HG02840 (cell line): ENCODE results near the gene GPC1.

ENCODE experiments used
- ATAC-seq: cut with Tn5 transposase; IDR thresholded peaks from one replicate; pipeline ENCODE4 v1.9.1; 2021; ENCODE audit warnings: mild to moderate bottlenecking, moderate library complexity, moderate number of reproducible peaks; ENCODE audit not compliant: unreplicated experiment, low FRiP score

GPC1 gene

DNA sequence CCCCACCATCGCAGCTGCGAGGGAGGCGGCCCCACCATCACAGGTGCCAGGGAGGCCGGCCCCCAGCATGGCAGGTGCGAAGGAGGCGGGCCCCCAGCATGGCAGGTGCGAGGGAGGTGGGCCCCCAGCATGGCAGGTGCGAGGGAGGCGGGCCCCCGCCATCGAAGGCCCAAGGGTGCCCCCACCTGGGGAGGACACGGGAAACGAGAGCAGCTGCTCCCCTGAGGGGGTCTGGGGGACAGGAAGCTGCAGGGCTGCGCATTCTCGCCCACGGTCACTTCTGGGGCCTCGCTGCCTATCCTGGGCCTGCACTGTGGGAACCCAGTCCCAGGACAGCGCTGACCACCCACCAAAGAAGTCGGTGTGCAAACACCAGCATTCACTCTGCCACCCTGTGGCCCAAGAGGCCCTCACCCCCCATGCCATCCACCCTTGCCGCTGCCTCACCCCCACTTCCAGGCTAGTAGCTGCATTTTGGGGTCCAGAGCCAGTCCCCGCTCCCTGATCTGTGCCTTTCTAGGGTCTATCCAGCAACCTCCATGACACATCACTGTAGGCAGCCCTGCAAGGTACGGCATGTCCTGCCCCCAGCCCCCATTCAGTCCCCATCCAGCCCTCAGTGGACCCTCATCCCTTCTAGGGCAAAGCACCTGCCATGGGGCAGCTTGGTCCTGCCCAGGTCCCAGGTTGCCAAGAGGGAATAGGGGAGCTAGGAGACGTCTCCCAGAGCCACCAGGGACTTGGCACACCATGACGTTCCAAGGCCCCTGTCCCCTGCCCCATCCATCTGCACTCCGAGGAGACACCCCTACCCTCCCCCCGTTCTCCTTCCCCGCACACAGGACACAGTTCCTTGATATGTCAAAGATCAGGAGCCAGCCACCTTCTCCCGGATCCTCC is 24.0 kb upstream of the GPC1 start:
- ATAC-seq = no peak

DNA sequence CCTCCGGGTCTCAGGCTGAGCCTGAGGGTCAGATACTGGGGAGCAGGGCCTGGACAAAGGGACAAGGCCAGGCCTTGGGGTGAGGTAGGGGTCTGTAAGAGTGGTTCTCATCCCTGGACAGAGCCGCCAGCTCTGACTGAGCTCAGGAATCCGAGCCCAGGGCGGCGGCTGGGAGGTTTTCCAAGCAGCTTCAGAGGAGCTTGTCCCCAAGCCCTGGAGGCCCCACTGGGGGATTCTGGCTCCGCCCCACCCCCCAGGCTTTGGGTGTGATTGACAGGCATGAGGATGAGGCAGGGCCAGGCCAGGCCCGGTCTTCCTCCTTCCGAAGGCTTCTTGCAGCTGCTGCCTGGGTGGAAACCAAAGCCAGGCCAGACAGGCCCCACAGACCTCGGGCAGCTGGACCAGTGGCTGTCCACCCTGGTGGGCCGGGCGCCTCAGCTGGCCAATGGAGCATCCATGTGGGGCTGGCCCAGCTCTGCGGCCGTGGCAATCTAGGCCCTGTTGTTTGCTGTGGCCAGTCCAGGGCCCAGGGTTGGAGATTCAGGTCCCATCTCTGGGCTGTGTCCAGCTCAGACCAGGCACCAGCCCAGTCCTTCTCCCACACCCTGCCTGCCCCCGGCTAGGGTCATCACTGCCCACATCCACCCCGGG is 23.1 kb upstream of the GPC1 start:
- no peak for ATAC-seq

DNA sequence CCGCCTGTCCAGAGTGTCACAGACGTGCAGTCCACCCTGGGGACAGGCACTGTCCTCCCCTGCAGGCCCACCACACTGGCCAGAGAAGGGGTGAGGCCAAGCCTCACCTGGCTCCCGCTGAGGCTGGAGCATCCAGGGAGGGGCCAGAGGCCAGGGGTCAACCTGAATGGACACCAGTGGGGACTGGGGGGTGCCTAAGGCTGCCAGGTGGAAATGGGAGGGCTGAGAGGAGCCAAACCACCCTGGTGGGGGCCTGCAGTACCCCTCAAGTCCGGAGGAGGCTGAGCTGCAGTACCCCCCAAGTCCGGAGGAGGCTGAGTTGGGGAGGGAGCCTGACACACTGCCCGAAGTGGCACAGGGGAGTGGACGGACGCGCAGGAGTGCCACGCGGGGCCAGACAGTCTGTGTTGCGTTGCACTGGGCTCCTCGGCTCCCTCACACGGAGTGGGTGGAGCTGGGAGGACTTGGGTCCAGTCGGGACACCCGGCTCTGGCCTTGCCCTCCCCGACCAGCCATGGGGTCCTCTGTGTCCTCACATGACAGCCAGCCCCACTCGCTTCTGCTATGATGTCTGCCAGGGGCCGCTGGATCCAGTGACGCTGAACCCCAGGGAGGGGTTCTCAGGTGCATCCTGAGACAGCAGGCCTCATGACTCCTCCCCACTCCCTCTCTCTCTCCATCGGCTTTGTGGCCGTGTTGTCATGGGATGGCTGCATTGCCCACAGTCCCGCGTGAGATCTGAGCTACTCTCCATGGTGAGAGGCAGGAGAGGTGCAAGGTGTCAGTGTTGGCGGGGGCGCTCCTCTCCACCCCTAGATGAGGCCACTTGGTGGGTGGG is 22.3 kb upstream of the GPC1 start:
- no peak for ATAC-seq

DNA sequence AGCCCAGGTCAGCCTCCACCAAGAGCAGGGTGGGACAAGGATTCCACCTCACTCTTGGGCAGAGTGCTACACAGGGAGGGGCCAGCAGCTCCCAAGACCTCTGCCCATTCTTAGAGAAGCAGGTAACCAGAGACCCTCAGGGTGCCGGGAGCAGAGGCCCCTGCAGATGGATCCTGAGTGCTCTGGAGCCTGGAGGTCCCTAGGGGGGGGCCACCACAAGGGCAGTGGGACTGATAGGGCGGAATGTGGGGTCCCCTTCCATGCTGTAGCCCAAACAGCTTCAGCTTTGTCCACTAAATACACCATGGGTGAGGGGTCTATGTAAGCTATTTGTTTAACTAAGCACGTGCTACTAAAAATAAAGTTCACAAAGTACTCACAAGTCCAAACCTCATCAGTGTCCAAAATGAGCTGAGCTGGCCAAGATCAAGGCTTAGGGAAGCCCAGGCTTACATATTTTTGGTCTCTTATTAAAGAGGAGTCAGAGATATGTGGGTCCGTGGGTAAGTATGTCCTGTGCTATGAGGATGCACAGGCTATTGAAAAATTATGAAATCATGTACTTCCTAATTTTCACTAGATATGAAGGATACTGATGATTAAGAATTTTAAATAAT is 21.5 kb upstream of the GPC1 start:
- no peak for ATAC-seq

DNA sequence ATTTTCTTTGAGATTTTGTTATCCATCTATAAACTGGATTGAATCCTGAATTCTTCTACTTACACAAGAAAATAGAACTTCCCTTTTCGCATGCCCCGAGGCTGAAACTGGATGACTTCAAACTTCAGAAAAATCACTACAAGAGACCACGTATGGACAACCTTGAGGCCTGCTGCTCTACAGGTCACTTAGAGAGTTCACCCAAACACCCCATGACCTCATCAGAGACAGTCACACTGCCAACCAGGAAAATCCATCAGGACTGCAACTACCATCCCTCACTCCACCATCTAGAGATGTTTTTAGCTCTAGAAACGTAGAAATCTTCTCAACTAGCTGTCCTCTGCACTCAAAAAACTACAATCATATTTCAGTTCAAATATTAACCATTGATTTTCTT is 18.6 kb upstream of the GPC1 start:
- no peak for ATAC-seq

DNA sequence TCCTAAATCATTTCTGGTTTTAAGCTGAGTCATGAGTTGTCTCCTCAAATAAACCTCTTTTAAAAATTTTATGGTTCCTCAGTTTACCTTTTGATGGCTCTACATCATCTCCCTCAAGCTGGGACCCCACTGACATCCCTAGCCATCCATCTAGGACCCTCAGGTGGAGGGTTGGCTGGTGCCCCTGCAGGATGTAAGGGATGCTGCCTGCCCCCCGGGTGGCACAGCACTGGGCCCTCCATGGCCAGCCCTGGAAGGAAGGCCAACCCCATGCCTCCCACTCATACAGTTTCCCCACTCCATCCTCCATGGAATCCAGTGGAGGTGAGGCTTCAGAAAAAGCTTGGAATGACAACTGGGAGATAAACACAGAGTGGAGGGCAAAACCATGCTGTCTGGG is 17.2 kb upstream of the GPC1 start:
- no peak for ATAC-seq

DNA sequence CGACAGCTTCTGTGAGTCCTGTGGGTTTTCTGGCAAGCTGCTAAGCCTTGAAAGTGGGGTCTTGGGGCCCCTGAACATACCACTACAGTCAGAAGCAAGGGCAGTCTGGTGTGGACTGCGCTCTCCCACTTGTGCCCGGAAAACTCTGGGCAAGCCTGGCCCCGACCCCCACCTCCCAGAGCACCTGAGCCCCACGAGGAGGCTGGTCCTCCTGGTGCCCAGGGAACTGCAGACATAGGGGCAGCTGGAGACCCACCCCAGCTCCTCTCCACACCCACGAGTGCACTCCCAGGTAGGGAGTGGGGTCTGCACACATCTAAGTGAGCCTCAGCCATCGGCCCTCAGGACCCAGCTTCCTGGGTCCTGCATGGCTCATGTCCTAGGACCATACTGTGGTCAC is 16.2 kb upstream of the GPC1 start:
- ATAC-seq = no peak

DNA sequence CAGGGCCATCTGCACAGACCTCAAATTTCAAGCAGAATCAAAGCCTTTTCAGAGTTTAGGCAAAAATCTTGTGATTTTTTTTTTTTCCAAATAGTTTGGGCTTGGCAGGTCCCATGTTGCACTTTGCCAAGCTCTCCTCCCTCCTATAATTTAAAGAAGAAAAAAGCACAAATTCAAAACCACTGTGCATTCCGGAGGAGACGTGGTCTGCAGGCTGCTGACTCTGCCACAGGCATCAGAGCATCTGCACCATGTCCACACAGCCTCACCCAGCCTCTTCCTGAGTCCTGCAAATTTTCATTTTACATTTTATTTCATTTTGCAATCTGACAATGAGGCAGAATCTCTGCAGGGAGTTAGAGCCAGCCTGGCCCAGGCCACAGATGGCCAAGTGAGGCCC is 15.7 kb upstream of the GPC1 start:
- no peak for ATAC-seq

DNA sequence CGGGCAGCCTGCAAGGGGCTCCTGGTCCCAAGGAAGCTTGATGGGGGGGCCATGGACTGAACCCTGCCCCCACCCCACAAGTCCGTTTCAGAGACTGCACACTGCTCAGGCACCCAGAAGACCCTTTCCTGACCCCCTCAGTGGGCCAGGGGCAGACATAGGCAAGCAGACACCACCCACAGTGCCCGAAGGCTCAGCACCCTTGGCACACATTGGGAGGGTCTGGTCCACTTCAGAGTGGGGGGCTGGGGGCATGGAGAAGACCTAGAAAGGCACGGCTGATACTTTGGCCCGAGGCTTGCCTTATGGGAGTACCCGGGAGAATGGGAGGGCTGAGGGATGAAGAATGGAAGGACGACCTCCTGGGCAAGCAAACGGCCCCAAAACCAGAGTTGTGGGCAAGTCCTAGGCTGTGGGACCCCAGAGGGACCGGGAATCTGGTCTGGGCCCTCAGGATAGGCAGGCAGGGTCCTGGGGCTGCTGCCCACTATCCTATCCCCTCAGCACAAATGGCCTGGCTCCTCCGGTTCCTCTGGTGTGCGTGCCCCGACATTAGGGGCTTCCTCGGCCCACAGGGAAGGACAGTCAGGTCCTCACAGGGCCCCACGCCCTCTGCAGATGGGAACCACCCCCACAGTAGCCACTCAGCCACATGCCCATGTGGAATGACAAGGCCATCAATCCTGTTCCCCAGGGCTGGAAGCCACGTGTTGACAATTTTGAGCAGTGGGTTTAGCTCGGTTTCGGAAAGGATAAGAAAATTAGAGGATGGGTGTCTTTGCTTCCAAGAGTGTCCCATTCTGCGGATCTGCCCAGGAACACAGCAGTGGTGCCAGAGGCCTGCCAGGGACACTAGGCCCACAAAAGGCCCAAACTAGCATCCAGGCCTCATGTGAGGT is 15.0 kb upstream of the GPC1 start:
- ATAC-seq = no peak

DNA sequence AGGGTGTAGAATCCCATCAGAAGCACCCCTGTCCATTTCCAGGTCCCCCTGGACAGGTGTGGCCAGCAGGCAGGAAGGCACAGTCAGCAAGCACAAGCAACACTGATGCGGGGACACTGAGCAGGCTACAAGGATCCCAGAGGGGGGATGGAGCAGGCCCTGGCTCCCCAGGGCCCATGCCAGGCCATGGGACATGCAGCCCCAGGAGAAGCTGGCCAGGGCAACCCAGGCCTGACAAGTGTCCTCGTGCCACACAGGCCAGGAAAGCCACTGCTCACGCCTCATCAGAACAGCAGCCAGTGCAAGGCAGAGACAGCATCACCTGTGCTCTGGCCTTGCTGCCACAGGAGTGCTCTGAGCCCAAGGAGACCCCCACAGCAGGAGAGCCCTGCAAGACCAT is 14.1 kb upstream of the GPC1 start:
- no peak for ATAC-seq

DNA sequence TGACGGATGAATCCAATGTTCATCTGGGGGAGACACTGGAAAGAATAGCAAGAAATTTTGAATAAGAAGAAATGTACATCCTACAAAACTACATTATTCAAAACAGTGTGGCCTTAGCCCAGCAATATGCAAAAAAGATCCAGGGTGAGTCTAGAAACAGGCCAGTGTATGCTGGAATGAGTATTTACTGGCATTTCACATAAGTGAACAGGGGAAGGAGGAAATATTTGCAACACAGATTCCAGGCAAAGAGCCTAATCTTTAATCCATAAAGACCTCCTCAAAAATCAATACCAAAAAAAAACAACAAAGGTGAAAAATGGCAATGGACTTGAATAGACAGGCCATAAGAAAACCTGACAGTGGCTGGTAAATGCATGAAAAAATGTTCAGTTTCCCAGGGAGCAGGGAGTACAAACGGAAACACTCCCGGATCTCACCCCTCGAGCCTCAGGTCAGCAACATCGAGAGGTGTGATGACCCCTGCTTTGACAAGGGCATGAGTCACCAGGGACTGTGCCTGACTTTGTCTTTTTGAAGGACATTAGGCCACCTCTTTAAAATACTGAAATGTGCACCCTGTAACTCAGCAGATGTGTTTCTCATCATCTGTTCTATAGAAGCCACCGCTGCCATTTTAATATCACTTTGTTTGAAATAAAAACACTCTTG is 12.7 kb upstream of the GPC1 start:
- no peak for ATAC-seq

DNA sequence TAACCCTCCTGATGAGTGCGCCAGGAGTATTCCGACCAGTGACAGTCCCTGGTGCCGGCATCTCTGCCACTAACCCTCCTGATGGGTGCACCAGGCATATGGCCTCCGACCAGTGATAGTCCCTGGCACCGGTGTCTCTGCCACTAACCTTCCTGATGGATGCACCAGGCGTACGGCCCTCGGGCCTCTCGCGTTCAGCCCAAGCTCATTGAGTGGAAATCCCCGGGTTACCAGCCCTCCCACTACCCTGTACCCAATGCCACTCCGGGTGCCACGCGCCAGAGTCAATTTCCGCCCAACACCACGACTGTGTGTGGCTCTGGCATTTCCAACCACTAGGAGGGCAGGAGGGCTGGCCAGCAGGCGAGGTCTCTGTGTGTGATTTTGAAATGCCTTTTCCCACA is 11.7 kb upstream of the GPC1 start:
- no peak for ATAC-seq

DNA sequence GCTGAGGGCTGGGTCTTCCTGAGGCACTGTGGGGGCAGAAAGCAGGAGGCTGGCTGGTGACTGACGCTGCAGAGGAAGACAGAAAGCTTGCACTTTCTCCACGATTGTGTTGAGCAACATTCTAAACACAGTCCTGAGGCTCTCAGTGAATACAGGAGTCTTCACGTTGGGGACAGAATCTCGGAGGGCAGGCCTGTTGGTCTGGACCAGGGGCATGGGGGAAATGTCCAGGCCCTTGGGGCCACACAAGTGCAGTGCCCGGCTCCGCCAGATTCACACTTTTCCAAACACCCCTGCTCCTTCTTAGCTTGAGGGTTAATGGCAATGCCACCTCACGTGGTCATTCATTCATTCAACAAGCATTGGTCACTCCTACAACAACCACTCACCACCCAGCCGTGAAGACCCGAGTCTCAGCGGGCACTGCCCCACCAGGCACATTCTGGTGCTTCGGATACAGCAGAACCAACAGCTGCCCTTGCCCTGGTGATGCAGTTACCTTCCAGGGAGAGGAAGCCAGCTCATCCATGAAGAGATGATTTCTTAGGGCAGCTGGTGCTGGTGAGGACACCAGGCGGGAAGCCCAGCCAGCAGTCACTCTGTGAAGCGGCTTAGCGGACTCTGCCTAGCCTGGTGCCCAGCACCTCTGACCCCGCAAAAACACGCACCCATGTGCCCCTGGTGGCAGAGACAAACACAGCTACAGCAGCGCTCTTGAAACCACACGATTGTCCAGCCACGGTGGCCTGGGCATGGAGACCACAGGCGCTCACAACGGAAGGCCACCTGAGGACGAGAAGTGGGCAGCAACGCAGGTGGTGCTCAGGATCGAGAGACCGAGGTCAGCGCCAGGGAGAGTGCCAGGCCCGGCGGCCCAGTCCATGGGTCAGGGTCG is 10.9 kb upstream of the GPC1 start:
- no peak for ATAC-seq

DNA sequence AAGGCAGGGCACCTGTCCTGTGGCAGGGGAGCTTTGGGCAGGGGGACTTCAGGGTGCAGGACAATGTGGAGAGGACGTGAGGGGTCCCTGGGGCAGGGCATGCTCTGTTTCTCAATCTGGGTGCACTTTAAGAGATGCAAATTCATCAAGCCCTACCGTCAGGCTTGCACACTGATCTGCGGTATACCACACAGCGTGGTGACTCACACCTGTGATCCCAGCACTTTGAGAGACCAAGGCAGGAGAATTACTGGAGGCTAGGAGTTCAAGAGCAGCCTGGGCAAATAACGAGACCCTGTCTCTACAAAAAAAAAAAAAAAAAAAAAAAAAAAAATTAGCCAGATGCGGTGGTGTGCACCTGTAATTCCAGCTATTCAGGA is 10.2 kb upstream of the GPC1 start:
- ATAC-seq = no peak

DNA sequence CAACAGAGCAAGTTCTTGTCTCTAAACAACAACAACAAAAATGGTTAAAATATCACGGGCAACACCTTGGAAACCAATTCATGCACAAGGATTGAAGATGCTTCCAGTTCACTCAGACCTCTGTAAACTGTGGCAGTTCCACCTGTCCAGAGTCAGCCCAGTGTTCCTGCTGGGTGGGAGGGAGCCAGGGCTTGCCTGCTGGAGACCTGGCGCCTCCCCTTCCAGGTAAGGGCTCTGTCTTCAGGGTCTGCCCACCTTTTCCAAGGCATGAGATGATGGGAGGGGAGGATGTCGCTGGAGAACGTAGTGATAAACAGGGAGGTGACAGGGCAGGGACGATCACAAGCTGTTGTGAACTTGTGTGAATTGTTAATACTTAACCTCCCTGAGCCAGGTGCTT is 9.8 kb upstream of the GPC1 start:
- ATAC-seq = no peak

DNA sequence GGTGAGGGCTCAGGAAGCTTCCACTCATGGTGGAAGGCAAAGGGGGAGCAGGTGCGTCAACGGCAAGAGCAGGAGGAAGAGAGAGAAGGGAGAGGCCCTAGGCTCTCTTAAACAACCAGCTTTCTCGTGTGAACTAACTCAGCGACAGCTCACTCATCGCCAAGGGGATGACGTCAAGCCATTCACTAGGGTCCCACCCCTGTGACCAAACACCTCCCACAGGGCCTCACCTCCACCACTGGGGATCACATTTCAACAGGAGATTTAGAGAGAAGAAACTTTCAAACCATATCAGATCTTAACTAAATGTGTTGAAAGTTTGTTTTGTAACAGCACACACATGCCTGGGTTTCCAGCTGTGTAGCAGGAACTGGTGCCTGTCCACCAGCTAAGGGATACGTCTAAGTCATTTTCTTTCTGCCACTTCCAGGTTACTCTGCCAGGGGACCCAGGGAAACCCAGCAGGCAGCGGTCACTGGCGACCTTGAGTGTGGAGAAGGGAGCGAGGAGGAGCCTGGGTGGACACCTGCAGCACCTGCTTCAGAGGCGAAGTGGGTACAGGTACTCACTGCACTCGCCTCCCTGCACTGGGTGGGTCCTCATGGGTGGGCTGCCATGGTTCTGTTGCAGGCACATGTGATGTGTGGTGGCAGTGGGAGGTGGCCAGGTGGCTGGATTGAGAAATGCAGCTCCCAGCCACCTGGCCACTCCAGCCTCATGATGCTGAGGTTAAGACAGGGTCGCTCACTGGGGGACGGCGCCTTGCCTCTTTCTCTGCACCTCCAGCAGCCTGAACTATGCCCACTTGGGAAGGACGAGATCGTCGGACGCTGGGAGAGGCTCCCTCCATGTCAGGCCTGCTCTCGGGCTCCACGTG is 8.4 kb upstream of the GPC1 start:
- ATAC-seq = no peak

DNA sequence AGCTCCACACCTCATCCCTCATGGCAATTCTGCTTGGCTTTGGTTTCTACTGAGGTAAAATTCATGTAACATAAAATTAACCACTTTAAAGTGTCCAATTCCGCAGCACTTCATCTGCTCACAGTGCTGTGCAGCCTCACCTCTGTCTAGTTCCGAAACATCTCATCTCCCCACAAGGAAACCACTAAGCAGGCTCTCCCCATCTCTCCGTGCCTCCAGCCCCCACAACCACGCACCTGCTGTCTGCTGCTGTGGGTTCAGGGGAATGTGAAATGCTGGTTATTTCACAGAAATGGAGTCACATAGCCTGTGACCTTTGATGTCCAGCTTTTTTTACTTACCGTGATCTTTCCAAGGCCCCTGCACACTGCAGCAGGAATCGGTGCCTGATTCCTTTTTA is 7.7 kb upstream of the GPC1 start:
- ATAC-seq = no peak
